Measurements from ENCODE around the gene HECTD1. TPM values are rescaled to one million over a fixed set of nuclear protein-coding genes. Genes with fewer than 3 reads are reported as not detected.

HECTD1 gene
- total RNA-seq, 1 experiment from 2014 or later = 160 TPM

DNA sequence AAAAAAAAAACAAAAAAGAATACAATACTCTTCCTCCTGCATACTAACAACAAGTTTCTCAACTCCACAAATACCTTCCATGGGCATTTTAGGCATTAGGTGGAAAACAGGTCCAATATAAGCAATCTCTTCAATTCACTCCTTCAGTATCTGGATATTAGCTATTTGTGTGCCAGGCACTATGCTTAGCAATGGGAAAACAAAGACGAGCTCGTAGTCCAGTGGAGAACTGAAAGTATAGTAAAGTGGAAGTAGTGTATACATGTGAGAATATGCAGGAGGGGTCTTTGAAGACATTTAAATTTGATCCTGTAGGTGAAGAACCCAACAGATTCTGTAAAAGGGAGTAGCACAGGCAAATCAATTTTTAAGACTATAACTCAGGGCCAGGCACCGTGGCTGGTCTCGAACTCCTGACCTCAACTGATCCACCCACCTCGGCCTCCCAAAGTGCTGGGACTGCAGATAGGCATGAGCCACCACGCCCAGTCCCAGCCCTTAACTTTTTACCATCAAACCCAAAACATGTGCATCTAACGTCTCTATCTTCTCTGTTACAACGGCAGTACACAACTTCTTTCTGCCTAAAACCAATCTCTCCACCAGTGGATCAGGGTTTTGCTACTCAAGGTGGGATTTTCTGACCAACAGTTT lies 10.6 kb downstream of the HECTD1 start:
- Histone ChIP-seq H3K27ac (ENCODE audit: low read depth, low read length) (peak overlapping the region; percentile 93), H3K4me1 (ENCODE audit: control insufficient read depth in 1 of 2, insufficient read depth in 2 of 2, low read length in 2 of 2) (peaks cover 83 to 88% of the 10 kb centered on the region in 2 experiments), H3K9me2 (ENCODE audit: insufficient read depth) (no peaks in the 10 kb centered on the region), H3K36me3 (ENCODE audit: control insufficient read depth in 1 of 2, insufficient read depth in 2 of 2, low read length in 2 of 2) (no peaks in the 10 kb centered on the region), H2AFZ (ENCODE audit: low read depth, low read length, poor library complexity, severe bottlenecking) (no peak overlapping the region), H3K27me3 (ENCODE audit: insufficient read depth, low read length) (no peaks in the 10 kb centered on the region), H3K9ac (ENCODE audit: low read length) (peak overlapping the region; percentile 62), H3K9me3 (ENCODE audit: control insufficient read depth in 1 of 2, insufficient read depth in 1 of 2, low read depth in 1 of 2, low read length in 2 of 2) (no peaks in the 10 kb centered on the region), H4K20me1 (ENCODE audit: insufficient read depth) (no peaks in the 10 kb centered on the region), H3K4me3 (replicated peaks in 1 of 2; ENCODE audit: low read depth in 1 of 2, low read length in 2 of 2) (peak overlapping the region in 1 of 2 experiments; percentile 24; a peak in 2 of 4 replicates), H3K79me2 (ENCODE audit: insufficient read depth, low read length) (peaks cover 99% of the 10 kb centered on the region), H3K4me2 (ENCODE audit: low read length) (peak overlapping the region; percentile 68)
- CTCF ChIA-PET = no interaction called here
- BruUV-seq (replicated peaks) = no TSS peak
- intact Hi-C loops (cut with micrococcal nuclease) = no loop called here
- POLR2A ChIA-PET = interaction anchor here (1.0 kb wide), 1 partner anchor 9 kb away, joined by 3 read pairs; no protein-coding TSS in a partner anchor
- RAD21 ChIA-PET (ENCODE audit: low non-redundant PET in 1 of 2, low total read pairs in 2 of 2, uncharacterized antibody in 2 of 2, unreplicated experiment in 2 of 2) = no interaction called here
- no peak for ATAC-seq
- DNase-seq (ENCODE audit: low read depth, low spot score) = no peak
- TF ChIP-seq, protein P1, sequence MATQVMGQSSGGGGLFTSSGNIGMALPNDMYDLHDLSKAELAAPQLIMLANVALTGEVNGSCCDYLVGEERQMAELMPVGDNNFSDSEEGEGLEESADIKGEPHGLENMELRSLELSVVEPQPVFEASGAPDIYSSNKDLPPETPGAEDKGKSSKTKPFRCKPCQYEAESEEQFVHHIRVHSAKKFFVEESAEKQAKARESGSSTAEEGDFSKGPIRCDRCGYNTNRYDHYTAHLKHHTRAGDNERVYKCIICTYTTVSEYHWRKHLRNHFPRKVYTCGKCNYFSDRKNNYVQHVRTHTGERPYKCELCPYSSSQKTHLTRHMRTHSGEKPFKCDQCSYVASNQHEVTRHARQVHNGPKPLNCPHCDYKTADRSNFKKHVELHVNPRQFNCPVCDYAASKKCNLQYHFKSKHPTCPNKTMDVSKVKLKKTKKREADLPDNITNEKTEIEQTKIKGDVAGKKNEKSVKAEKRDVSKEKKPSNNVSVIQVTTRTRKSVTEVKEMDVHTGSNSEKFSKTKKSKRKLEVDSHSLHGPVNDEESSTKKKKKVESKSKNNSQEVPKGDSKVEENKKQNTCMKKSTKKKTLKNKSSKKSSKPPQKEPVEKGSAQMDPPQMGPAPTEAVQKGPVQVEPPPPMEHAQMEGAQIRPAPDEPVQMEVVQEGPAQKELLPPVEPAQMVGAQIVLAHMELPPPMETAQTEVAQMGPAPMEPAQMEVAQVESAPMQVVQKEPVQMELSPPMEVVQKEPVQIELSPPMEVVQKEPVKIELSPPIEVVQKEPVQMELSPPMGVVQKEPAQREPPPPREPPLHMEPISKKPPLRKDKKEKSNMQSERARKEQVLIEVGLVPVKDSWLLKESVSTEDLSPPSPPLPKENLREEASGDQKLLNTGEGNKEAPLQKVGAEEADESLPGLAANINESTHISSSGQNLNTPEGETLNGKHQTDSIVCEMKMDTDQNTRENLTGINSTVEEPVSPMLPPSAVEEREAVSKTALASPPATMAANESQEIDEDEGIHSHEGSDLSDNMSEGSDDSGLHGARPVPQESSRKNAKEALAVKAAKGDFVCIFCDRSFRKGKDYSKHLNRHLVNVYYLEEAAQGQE (IDR thresholded peaks at IDR 0.05; ENCODE audit: low read depth) = no peak
- TF ChIP-seq EZH2 (IDR thresholded peaks at IDR 0.05) = no peak
- TF ChIP-seq, protein P2, sequence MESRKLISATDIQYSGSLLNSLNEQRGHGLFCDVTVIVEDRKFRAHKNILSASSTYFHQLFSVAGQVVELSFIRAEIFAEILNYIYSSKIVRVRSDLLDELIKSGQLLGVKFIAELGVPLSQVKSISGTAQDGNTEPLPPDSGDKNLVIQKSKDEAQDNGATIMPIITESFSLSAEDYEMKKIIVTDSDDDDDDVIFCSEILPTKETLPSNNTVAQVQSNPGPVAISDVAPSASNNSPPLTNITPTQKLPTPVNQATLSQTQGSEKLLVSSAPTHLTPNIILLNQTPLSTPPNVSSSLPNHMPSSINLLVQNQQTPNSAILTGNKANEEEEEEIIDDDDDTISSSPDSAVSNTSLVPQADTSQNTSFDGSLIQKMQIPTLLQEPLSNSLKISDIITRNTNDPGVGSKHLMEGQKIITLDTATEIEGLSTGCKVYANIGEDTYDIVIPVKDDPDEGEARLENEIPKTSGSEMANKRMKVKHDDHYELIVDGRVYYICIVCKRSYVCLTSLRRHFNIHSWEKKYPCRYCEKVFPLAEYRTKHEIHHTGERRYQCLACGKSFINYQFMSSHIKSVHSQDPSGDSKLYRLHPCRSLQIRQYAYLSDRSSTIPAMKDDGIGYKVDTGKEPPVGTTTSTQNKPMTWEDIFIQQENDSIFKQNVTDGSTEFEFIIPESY (IDR thresholded peaks at IDR 0.05; ENCODE audit: extremely low read depth, insufficient replicate concordance, low read length) = no peak
- no peak for TF ChIP-seq YY1 (IDR thresholded peaks at IDR 0.05; ENCODE audit: extremely low read depth, insufficient replicate concordance, low read depth, low read length)
- TF ChIP-seq SP1 (IDR thresholded peaks at IDR 0.05; ENCODE audit: low read depth) = no peak
- TF ChIP-seq FOSL1 (IDR thresholded peaks at IDR 0.05; ENCODE audit: low read depth) = no peak
- TF ChIP-seq EZH2phosphoT487 (IDR thresholded peaks at IDR 0.05; ENCODE audit: borderline replicate concordance) = no peak
- TF ChIP-seq, protein P3, sequence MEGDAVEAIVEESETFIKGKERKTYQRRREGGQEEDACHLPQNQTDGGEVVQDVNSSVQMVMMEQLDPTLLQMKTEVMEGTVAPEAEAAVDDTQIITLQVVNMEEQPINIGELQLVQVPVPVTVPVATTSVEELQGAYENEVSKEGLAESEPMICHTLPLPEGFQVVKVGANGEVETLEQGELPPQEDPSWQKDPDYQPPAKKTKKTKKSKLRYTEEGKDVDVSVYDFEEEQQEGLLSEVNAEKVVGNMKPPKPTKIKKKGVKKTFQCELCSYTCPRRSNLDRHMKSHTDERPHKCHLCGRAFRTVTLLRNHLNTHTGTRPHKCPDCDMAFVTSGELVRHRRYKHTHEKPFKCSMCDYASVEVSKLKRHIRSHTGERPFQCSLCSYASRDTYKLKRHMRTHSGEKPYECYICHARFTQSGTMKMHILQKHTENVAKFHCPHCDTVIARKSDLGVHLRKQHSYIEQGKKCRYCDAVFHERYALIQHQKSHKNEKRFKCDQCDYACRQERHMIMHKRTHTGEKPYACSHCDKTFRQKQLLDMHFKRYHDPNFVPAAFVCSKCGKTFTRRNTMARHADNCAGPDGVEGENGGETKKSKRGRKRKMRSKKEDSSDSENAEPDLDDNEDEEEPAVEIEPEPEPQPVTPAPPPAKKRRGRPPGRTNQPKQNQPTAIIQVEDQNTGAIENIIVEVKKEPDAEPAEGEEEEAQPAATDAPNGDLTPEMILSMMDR (IDR thresholded peaks at IDR 0.05 in 2 of 3, conservative IDR thresholded peaks at IDR 0.05 in 1 of 3; ENCODE audit: borderline replicate concordance in 1 of 3, insufficient read depth in 1 of 3, low read depth in 2 of 3, low read length in 2 of 3) = no peak
- no peak for TF ChIP-seq RAD21 (IDR thresholded peaks at IDR 0.05; ENCODE audit: low read depth)
- no peak for TF ChIP-seq ELF1 (IDR thresholded peaks at IDR 0.05; ENCODE audit: borderline replicate concordance, low read depth)
- TF ChIP-seq EGR1 (IDR thresholded peaks at IDR 0.05; ENCODE audit: low read depth) = no peak
- no peak for TF ChIP-seq POLR2AphosphoS5 (IDR thresholded peaks at IDR 0.05; ENCODE audit: low read depth, low read length)
- TF ChIP-seq, protein P4, sequence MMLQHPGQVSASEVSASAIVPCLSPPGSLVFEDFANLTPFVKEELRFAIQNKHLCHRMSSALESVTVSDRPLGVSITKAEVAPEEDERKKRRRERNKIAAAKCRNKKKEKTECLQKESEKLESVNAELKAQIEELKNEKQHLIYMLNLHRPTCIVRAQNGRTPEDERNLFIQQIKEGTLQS (IDR thresholded peaks at IDR 0.05) = no peak
- TF ChIP-seq SIN3A (IDR thresholded peaks at IDR 0.05; ENCODE audit: low read depth) = no peak
- TF ChIP-seq CBX3 (IDR thresholded peaks at IDR 0.05; ENCODE audit: low read depth) = no peak
- no peak for TF ChIP-seq ZNF274 (IDR thresholded peaks at IDR 0.05; ENCODE audit: low read depth, low read length)
- no peak for TF ChIP-seq TCF7L2 (IDR thresholded peaks at IDR 0.05; ENCODE audit: borderline replicate concordance, extremely low read depth, insufficient read depth, insufficient read length)
- no peak for TF ChIP-seq SRF (IDR thresholded peaks at IDR 0.05; ENCODE audit: low read depth)
- TF ChIP-seq JUND (IDR thresholded peaks at IDR 0.05) = no peak

All from HCT116 (cell line).